B cell (primary cell): ENCODE results near the gene PPP2R2B. TPM values are rescaled to one million over a fixed set of nuclear protein-coding genes. Genes with fewer than 3 reads are reported as not detected.

Source experiments
- ATAC-seq: fragments of 200-7000 bp; cut with Tn5 transposase; one replicate; pipeline ENCODE4 v1.10.0; 2021; ENCODE audit warnings: low read depth, mild to moderate bottlenecking, moderate number of reproducible peaks, moderate library complexity
- CTCF ChIA-PET: fragments of 350-600 bp; sonication (Branson Sonifier 250); formaldehyde crosslinking; loops from one replicate; lab custom pipeline; 2021; ENCODE audit warnings: antibody characterized with exemption, inconsistent platforms; lab: Charles Lee
- POLR2A ChIA-PET: fragments of 350-600 bp; sonication (Branson Sonifier 250); formaldehyde crosslinking; loops from one replicate; lab custom pipeline; 2021; ENCODE audit warnings: antibody characterized with exemption; lab: Charles Lee
- DNase-seq: peaks from one replicate; pipeline ENCODE4 v3.0.0; 2013
- H2AFZ ChIP-seq: 2 replicates; pipeline ENCODE4 v1.6.1; 2012; ENCODE audit warnings: mild to moderate bottlenecking, low read depth, low read length; ENCODE audit not compliant: insufficient read depth, poor library complexity, severe bottlenecking
- H3K27ac ChIP-seq, 2 donors: 1 replicate in 1 of 2; 2 replicates in 1 of 2; pipeline ENCODE4 v1.5.1; 2012 to 2013; ENCODE audit warnings: low read length in 2 of 2, mild to moderate bottlenecking in 2 of 2, moderate library complexity in 1 of 2
- H3K27me3 ChIP-seq, 4 experiments: fragments of 200-600 bp in 1 of 4; sonication (generic) in 1 of 4; replicated peaks in 1 of 4; 1 replicate in 2 of 4; 2 replicates in 2 of 4; pipeline versions ENCODE4 v1.6.1 to v1.7.0; 2013 to 2016; ENCODE audit warnings: low read length in 3 of 4, mild to moderate bottlenecking in 2 of 4, mixed read lengths in 1 of 4, moderate library complexity in 1 of 4; ENCODE audit not compliant: insufficient read depth in 4 of 4, control insufficient read depth in 3 of 4; ENCODE audit errors: control extremely low read depth in 1 of 4
- H3K36me3 ChIP-seq, 2 experiments: replicated peaks in 1 of 2; 1 replicate in 1 of 2; 2 replicates in 1 of 2; pipeline versions ENCODE4 v1.6.1 to v1.7.1; 2013; ENCODE audit warnings: low read length in 1 of 2; ENCODE audit not compliant: insufficient read depth in 2 of 2, control insufficient read depth in 1 of 2; ENCODE audit errors: control extremely low read depth in 1 of 2, extremely low read depth in 1 of 2
- H3K4me1 ChIP-seq, 2 donors: fragments of 200-600 bp in 1 of 2; sonication (generic) in 1 of 2; 1 replicate in 1 of 2; 2 replicates in 1 of 2; pipeline versions ENCODE4 v1.5.1 to v1.6.1; 2013 to 2017; ENCODE audit warnings: low read length in 2 of 2; ENCODE audit not compliant: control insufficient read depth in 2 of 2, insufficient read depth in 2 of 2
- H3K4me2 ChIP-seq: replicated peaks from 2 replicates; pipeline ENCODE3; 2012; ENCODE audit warnings: mild to moderate bottlenecking, low read depth, low read length; ENCODE audit not compliant: poor library complexity, severe bottlenecking
- H3K4me3 ChIP-seq, 5 experiments: fragments of 200-600 bp in 1 of 5; sonication (generic) in 1 of 5; 1 replicate in 3 of 5; 2 replicates in 2 of 5; pipeline versions ENCODE4 v1.5.1 to v1.7.0; 2011 to 2016; ENCODE audit warnings: low read length in 4 of 5, mild to moderate bottlenecking in 4 of 5, low read depth in 2 of 5, control low read depth in 1 of 5, moderate library complexity in 1 of 5; ENCODE audit not compliant: insufficient read depth in 1 of 5; ENCODE audit errors: control extremely low read depth in 1 of 5, extremely low read depth in 1 of 5
- H3K79me2 ChIP-seq: fragments of 200-600 bp; sonication (generic); one replicate; pipeline ENCODE4 v1.6.0; 2016; ENCODE audit warnings: low read length; ENCODE audit not compliant: control insufficient read depth, insufficient read depth
- H3K9ac ChIP-seq: fragments of 200-600 bp; sonication (generic); 2 replicates; pipeline ENCODE4 v1.6.1; 2017; ENCODE audit warnings: mild to moderate bottlenecking, low read length, moderate library complexity
- H3K9me3 ChIP-seq, 3 donors: one replicate each; pipeline versions ENCODE4 v1.6.1 to v1.7.1; 2013; ENCODE audit warnings: low read length in 2 of 3; ENCODE audit not compliant: control insufficient read depth in 2 of 3, insufficient read depth in 1 of 3; ENCODE audit errors: control extremely low read depth in 1 of 3
- H4K20me1 ChIP-seq: 2 replicates; pipeline ENCODE4 v1.6.0; 2012; ENCODE audit warnings: mild to moderate bottlenecking, low read length; ENCODE audit not compliant: insufficient read depth, control insufficient read depth, poor library complexity, severe bottlenecking
- H3K27ac Mint-ChIP-seq: one replicate; pipeline ENCODE4 v1.8.0; 2021; ENCODE audit warnings: mixed read lengths
- H3K27me3 Mint-ChIP-seq: one replicate; pipeline ENCODE4 v1.8.0; 2021; ENCODE audit warnings: mixed read lengths
- H3K4me1 Mint-ChIP-seq: one replicate; pipeline ENCODE4 v1.8.0; 2021; ENCODE audit warnings: mixed read lengths
- H3K4me3 Mint-ChIP-seq: one replicate; pipeline ENCODE4 v1.8.0; 2021; ENCODE audit warnings: mixed read lengths
- H3K9me3 Mint-ChIP-seq: one replicate; pipeline ENCODE4 v1.8.0; 2022; ENCODE audit warnings: mixed read lengths; ENCODE audit not compliant: insufficient read depth
- CTCF ChIP-seq: fragments of 200-600 bp; IDR thresholded peaks from one replicate; pipeline ENCODE4 v1.8.0; 2022; ENCODE audit warnings: antibody characterized with exemption, mild to moderate bottlenecking
- EZH2 ChIP-seq: IDR thresholded peaks from 2 replicates; pipeline ENCODE4 v1.6.1; 2012; ENCODE audit warnings: borderline replicate concordance, low read depth, mild to moderate bottlenecking, moderate library complexity, low read length; ENCODE audit not compliant: insufficient read depth, poor library complexity, severe bottlenecking
- WGBS: methylation state at CpG from one replicate; pipeline ENCODE4 v1.1.5; 2013; ENCODE audit warnings: missing lambda C conversion rate; ENCODE audit not compliant: insufficient coverage; 5-methylcytosine and 5-hydroxymethylcytosine counted together
- intact Hi-C: fragments of 100-400 bp; cut with micrococcal nuclease; formaldehyde crosslinking; loops from one replicate; pipeline ENCODE4 v1.10.0; 2022
- polyA plus RNA-seq: library from polyadenylated mRNA; depleted of rRNA; stranded (reverse); fragments of >200 nt; gene quantifications from 2 replicates; pipeline ENCODE4 v1.2.3, GENCODE V29; 2012
- total RNA-seq, 2 donors: library from RNA; stranded (reverse); fragments of 120-200 nt in 1 of 2; gene quantifications; 1 replicate in 1 of 2; 2 replicates in 1 of 2; pipeline versions ENCODE4 v1.2.3 to v1.2.4, GENCODE V29; 2013 to 2022

Gene PPP2R2B
- total and polyA plus RNA-seq, 2 donors (not counting 1 experiment from before 2014, with no cell fraction given) = 0.03 TPM; not detected in 1

GRCh38 chr5:146902471-146902870 lies 23.9 kb upstream of the PPP2R2B start:
- WGBS = 94% methylated on average over 3 of the region's 3 CpGs
- Mint-ChIP-seq H3K27me3 (no peaks in the 10 kb centered on the region), H3K27ac (no peak overlapping the region), H3K4me1 (no peaks in the 10 kb centered on the region), H3K9me3 (peaks cover 3% of the 10 kb centered on the region), H3K4me3 (no peak overlapping the region)
- Histone ChIP-seq H3K27me3 (no peaks in the 10 kb centered on the region), H3K36me3 (no peaks in the 10 kb centered on the region), H3K27ac (no peak overlapping the region), H3K4me1 (no peaks in the 10 kb centered on the region), H2AFZ (no peak overlapping the region), H3K9ac (no peak overlapping the region), H3K9me3 (peaks cover 0 to 3% (median 0%) of the 10 kb centered on the region in 3 donors), H3K79me2 (no peaks in the 10 kb centered on the region), H3K4me2 (no peak overlapping the region), H4K20me1 (no peaks in the 10 kb centered on the region), H3K4me3 (no peak overlapping the region)
- CTCF ChIA-PET = no interaction called here
- intact Hi-C loops = no loop called here
- DNase-seq (no peak), ATAC-seq (no peak)
- TF ChIP-seq EZH2 (no peak), CTCF (no peak)
- POLR2A ChIA-PET = no interaction called here

GRCh38 chr5:146897061-146897460 lies 18.5 kb upstream of the PPP2R2B start:
- no peaks in the 10 kb centered on the region for H3K36me3 ChIP-seq
- no peaks in the 10 kb centered on the region for H3K4me1 ChIP-seq
- H3K9me3 ChIP-seq = peaks cover 0 to 3% (median 0%) of the 10 kb centered on the region in 3 donors
- H3K79me2 ChIP-seq = no peaks in the 10 kb centered on the region
- H3K4me1 Mint-ChIP-seq = no peaks in the 10 kb centered on the region
- H3K9ac ChIP-seq = no peak overlapping the region
- H3K4me2 ChIP-seq = no peak overlapping the region
- 100% methylated on average over 1 of the region's 3 CpGs for WGBS
- DNase-seq (no peak), ATAC-seq (no peak)
- ChIA-PET POLR2A (no interaction called here), CTCF (no interaction called here)
- no peak for TF ChIP-seq EZH2
- TF ChIP-seq CTCF = no peak
- H3K9me3 Mint-ChIP-seq = peaks cover 3% of the 10 kb centered on the region
- H3K27ac ChIP-seq = no peak overlapping the region
- H3K27me3 ChIP-seq = no peaks in the 10 kb centered on the region
- H3K4me3 Mint-ChIP-seq = no peak overlapping the region
- H3K27ac Mint-ChIP-seq = no peak overlapping the region
- no peaks in the 10 kb centered on the region for H3K27me3 Mint-ChIP-seq
- no peak overlapping the region for H3K4me3 ChIP-seq
- H4K20me1 ChIP-seq = no peaks in the 10 kb centered on the region
- intact Hi-C loops = no loop called here
- H2AFZ ChIP-seq = no peak overlapping the region
